Activated T-cell treated with anti-CD3 and anti-CD28 coated beads for 4 hours (primary cell): ENCODE data around the gene SPNS3.

ENCODE experiments used
- DNase-seq: peaks from one replicate; pipeline ENCODE4 v3.0.0-alpha.2; 2020

SPNS3 gene

DNA sequence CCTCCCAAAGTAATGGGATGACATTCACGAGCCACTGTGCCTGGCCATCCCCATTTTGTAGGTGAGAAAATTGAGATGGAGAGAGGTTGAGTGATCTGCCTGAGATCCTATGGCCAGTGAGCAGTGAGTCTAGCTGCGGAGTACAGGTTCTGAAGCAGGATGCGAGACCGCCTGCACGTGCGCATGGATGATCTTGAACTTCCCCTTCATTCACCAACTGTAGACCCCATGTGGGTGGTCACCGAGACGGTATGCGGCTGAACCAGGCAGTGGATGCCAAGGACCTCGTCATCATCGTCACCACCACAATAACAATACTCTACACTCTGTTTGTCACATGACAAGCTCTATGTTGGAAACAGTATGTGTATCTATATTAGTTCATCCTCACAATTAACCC, 6.2 kb upstream of the SPNS3 start:
- DNase-seq = no peak

DNA sequence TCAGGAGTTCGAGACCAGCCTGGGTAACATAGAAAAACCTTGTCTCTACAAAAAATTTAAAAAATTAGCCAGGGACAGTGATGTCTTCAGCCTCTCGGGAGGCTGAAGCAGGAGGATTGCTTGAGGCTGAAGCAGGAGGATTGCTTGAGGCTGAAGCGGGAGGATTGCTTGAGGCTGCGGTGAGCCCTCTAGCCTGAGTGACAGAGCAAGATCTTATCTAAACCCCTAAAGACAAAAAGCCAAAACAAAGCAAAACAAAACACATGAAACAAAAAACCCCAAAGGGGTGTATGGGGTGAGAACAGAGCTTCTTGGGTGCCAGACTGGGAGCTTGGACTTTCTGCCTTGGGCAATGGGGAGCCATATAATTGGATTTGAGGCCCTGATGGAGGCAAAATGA, 2.6 kb downstream of the SPNS3 start:
- no peak for DNase-seq

DNA sequence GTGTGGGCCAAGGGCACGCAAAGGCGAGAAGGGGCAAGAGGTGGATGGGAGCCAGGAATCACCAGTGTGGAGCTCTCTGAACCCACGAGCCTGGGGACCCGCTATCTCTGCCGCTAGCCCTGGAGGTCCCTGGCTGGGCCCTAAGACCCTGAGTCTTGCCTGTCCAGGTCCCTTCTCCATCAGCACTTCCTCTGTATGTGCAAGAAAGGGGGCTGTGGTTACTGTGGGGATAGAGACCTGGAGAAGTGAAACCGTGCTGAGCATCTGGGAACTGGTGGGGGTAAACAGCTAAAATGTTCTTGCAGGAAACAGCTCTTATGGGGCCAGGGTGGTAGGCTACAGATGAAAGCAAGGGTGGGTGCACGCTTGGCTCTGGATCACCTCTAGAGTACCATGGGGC, 3.1 kb downstream of the SPNS3 start:
- DNase-seq = no peak

DNA sequence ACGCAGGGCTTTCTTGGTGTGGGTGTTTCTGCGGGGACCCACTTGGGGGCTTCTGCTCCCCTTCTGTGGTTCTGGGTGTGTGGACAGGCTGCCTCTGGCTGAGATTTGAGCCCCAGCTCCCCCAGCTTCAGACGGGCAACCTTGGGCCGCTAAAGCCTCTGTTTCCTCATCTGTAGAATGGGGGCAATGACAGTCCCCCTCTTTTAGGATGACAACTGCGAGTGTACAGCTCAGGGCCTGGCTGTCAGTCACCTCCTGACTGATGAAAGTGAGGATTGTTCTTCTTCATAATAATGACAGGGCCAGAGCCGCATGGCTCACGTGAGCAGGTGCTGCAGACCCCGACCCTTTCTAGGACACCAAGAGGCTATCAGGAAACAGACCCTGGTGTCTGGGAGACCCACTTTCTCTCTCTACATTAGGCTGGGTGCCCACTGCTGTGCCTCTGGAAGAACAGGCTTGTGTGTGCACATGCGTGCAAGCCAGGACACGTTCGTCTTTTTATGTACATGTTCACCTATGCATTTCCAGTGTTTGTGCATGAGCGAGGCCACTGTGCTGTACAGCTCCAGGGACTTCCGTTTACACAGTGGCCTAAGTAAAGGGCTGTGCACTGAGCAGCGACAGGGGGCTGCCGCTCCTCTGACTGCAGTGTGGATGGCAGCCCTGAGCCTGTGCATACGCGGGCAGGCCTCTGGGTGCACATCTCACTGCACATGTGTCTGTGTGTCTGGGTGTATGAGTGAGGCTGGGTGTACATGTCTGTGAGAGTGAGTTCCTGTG, 4.6 kb downstream of the SPNS3 start:
- no peak for DNase-seq

DNA sequence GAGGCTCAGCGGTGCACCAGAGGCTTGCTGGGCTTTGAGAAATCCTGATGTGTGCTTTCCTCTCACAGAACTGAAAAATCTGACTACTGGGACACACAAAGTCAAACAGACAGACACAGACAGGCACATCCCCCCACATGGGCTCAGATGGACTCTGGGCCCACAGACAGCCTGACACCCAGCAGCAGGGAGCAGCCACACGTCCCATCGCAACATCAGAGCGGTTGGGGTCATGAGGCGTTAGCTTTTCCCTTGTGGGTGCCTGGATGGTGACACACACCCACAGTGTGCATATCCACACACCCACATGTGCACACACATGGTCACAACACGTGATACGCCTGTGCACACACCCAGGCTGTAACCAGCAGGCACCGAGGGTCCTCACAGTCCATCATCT, 6.3 kb downstream of the SPNS3 start:
- no peak for DNase-seq

DNA sequence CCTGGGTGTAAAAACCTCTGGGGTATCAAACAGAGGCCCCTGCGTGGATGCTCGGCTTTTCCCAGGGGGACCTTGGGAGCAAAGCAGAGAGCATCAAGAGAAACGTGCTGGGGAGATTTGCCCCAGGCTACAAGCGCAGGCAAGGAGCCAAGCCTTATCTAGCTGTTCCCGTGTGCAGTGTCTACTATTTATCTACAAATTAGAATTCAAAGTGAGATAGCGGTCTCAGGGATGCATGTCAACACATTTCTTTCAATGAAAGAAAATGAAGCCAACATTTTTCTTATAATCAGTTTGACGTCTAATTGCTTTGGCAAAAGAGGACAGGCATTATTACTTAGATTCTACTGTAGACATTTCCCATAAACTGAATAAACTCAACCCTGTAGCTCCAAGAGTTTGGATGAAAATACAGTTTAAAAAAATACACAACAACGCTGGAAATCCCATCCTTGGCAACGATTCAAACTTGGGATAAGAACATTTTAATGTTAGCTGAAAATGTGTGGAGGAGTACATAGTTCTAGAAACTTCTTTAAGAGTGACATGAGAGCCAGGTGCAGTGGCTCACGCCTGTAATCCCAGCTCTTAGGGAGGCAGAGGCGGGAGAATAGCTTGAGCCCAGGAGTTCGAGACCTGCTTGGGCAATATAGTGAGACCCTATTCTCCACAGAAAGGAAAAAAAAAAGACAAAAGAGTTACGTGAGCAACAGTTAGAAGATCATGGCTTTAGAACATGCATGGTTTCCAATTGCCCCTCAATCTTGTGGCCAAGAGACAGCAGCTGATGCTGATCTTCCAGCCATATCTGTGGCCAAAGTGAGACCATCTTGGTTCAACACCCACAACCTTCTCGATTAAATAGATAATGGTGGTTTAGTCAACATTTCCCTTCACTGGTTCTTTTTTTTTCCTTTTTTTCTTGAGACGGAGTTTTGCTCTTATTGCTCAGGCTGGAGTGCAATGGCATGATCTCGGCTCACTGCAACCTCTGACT, 7.2 kb downstream of the SPNS3 start:
- DNase-seq = no peak

DNA sequence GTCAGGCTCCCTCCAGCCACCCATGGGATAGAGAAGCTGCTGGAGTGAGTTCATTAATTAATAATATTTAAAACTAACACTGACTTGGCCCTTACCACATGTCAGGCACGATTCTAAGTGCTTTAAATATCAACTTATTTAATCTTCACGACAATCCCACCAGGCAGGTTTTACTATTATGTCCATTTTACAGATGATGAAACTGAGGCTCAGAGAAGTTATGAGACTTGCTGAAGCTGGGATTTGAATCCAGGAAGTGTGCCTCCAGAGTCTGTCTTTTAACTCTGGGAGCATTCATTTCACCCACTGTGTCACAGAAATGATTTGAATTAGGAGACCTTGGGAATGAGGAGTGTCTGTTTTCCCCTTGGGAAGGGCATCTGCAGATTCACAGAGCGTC, 8.8 kb downstream of the SPNS3 start:
- no peak for DNase-seq

DNA sequence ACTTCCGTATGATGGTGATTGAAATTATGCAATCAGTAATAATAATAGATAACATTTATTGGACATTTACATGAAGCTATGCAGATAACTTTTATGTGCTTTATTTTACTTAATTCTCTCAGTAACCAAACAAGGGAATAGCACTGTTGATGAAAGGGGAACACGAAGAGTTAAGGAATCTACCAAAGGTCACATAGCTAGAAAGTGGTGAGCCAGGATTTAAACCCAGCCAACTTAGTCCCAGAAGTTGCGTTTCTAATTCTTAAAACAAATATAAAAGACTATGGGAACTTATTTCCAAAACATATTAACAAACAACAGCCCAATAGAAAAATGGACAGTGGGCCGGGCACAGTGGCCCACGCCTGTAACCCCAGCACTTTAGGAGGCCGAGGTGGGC, 9.7 kb downstream of the SPNS3 start:
- no peak for DNase-seq

DNA sequence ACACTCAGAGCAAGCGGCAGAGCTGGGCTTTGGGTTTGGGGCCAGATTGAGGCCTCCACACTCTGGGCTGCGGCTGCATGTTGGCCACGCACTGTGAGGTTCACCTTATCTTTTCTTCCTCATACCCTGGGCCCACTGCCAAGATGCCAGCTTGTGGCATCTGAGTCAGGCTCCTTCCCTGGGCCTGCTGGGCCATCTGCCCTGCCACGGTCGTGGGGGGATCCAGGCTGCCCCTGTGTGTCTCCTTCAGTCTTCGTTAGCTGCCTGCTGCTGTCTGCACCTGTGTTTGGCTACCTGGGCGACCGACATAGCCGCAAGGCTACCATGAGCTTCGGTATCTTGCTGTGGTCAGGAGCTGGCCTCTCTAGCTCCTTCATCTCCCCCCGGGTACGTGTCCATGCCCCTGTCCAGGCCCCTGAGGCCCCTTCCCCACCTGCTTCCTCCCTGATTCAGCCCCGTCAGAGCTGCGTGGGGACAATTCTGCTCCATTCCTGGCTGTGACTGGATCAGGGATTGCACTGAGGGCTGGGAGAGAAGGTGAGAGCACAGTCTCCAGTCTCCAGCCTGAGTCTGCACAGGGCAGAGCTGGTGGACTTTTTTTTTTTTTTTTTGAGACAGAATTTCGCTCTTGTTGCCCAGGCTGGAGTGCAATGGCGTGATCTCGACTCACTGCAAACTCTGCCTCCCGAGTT, 11.2 kb downstream of the SPNS3 start:
- DNase-seq = no peak

DNA sequence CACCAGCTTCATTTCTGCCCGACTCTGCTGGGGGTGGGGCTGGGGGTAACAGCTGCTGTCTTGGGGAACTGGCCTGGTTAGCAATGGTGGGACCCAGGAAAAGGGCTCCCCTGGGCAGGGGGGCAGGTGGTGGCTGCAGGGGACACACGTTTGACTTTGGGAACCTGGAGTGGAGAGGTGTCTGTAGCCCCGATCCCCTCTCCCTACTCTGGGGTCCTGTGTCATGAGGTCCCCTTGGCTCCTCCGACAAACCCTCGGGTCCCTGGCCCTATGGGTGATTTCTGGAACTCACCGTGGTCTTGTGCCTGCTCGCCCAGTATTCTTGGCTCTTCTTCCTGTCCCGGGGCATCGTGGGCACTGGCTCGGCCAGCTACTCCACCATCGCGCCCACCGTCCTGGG, 12.0 kb downstream of the SPNS3 start:
- no peak for DNase-seq

DNA sequence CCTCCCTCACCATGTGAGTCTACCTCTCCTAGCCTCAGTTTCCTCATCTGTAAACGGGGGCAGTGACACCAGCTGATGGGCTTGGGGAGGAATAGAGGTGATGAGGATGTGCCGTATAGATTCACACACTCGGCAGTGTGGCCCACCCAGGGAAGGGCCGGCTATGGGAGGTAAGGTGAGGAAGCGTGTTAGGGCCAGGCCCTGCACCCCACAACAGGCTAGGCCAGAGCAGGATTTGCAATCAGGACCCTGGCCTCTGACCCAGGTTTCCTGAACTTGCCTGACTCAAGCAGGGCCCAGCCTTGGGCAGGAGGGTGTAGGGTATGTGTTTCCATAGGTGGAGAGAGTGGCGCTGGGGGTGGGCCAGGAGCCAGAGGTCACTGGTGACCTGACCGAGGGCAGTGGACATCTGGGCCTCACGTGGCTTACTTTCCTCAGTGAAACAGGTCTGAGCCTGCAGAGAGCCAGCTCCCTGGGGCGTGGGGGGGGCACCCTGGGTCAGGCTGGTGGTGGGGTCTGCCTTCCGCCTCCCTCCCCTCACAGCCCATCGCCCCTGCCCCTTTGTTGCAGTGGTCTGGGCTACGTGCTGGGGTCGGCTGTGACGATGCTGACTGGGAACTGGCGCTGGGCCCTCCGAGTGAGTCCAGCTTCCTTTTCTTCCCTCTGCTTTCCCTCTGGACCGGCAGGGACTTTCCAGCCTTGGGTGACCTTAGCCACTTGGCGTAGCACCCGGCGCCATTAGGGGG, 12.8 kb downstream of the SPNS3 start:
- no peak for DNase-seq

DNA sequence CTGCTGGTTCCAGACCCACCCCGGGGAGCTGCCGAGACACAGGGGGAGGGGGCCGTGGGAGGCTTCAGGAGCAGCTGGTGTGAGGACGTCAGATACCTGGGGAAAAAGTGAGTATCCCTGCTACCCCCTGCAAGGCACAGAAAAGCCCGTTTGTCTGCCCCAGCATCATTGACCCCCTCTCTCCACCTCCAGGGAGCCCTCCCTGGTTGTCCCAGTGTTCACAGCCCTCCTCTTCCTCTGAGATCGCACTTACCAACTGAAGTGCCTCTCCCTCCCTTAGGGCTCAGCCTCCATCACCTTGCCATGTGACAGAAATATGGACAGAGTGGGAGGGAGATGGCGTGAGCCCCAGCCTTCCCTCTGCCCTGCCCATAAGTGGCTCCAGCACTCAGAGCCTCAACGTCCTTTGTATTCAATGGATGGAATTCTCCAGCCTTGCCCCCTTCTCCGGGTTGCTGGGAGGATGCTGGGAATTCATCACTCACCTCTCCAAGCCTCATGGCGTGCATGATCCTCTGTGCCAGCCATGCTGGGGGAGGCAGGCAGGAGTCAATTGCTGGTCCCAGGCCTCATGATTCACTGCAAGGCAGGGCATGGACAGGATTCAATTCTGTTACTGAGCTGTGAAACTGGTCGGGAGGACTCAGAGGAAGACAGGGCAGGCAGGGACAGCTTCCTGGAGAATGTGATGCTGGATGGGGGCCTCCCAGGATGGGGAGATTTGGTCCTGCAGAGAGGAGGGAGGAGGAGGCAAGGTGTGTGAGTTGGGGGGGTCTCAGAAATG, 14.6 kb downstream of the SPNS3 start:
- DNase-seq = no peak

DNA sequence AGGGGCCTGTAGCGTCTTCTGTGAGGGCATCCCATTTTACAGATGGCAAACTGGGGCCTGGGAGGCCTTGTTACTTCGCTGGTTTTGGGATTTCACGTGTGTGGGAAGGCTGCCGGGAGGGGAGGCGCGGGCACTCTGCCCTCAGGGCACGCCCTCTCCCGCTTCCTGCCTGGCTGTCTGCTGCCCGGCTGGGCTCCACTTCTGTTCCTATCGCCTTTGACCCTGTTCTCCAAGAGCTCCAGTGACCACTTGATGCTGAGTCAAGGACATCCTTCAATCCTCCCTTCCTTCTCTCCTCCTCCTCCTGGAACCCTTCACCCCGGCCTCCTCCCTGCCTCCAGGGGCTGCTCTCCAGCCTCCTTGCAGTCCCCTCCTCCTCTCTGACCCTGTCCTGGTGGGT, 16.0 kb downstream of the SPNS3 start:
- DNase-seq = no peak

DNA sequence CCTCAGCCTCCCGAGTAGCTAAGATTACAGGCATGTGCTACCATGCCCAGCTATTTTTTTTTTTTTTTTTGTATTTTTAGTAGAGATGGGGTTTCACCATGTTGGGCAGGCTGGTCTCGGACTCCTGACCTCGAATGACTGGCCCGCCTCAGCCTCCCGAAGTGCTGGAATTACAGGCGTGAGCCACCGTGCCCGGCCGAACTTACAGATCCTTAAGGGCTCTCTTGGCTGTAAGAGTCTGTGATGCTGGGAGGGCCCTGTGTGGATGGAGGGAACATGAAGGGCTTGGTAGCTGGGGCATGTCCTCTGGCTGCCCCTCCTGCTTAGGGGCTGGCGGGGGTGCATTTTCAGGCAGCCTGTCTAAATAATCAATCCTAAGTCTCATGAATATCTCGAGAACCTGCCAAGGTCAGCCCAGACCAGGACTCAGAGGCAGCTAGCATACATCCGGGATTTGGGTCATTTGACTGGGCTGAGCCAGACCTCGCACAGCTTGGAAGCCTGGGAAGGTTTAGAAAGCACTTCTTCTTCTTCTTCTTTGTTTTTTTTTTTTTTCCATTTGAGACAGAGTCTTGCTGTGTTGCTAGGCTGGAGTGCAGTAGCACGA, 17.1 kb downstream of the SPNS3 start:
- DNase-seq = no peak

DNA sequence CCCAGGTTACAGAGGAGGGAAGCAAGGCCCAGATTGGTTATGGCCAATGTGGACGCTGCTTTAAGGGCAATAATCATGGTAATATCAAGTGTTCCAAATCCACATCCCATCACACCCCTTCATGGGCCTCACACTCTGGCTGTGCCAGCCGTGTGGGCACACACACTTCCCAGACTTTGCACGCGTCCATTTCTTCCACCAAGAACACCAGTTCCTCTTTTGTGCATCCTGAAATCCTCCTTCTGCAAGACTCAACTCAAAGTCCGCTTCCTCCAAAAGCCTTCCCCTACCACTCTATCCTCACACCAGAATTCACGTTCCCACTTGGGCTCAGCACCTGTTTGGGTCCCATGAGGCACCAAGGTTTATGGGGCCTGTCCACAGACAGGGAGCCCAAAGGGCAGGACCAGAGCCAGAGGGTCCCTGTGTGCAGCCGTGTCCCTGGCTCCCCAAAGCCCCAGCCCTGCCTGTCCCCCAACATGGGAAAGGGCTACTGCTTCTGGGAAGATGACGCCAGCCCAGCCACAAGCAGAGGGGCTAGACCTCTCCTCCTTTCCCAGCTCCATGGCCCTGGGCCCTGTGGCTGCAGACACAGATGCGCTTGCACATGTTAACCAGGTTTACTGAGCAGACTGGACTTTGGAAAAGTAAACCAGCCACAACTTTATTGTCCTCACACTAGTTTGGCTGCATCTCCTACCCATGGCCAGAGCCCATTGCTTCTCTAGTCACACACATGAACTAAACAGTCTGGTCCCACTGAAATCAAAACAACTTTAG, 20.3 kb downstream of the SPNS3 start:
- DNase-seq = no peak

DNA sequence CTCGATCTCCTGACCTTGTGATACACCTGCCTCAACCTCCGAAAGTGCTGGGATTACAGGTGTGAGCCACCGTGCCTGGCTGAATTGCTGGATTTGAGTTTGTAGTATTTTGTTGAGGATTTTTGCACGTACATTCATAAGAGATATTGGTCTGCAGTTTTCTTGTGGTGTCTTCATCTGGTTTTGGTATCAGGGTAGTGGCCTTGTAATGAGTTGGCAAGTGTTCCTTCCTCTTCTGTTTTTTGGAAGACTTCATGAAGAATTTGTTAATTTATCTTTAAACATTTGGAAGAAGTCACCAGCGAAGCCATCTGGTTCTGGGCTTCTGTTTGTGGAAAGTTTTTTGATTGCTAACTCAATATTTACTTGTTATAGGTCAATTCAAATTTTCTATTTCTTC, 26.9 kb downstream of the SPNS3 start:
- DNase-seq = no peak

DNA sequence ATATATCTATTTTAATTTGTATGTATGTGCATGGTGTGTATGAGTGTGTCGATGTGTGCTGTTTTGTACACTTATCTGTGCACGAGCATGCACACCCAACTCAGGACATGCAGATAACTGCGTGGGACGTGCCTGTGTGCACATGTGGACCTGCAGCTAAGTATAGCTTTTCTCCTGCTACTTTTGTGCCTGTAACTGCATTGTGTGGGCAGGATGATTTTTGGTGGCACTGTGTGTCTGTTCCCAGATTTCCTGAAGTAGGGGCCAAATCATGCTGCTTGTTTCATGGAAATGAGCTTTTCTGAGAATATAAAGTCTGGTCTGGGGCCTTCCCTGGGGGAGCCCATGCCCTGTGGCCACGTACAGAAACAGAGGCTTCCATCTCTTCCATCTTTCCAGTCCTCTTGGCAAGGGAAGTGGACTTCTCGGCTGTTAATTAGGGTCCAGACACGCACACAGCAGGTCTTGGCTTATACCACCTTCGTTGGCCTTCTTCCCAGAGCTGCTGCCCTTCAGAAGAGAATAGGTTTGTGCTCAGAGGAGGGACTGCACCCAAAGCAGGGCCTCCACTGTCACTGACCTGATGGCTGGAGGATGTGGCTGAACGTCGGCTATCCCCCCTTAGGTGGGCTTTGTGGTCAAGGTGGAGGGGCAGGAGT, 30.2 kb downstream of the SPNS3 start:
- DNase-seq = no peak

DNA sequence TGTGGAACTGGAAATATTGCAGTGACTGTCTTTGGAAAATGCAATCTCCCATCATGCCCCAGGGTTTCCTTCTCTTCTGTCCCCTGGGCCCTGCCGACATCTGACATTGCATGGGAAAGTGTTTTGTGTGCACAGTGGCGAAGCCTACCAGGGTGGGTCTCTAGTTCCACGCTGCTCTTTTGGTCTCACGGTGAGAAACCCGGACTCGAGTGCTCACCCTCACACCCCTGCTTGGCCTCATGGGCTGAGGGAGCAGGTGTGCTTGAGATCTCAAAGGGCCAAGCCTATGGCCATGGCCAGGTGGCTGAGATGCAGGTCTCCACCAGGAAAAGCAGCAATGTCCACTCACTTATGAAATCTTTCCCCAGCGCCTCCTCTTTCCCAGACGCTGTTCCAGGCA, 32.0 kb downstream of the SPNS3 start:
- DNase-seq = no peak

DNA sequence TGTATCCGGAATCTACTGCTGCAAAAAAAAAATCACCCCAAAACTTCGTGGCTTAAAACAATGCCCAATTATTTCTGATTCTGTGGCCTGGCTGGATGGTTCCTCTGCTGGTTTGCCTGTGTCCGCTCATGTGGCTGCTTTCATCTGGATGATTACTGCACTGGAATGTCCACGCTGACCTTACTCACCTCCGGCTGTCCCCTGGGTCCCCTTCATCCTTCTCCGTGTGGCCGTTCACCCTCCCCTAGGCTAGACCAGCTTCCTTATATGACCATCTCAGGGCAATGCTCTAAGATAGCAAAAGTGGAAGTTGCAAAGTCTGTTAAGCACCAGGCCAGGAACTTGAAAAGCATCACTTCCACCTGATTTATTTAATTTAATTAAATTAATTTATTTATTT, 33.5 kb downstream of the SPNS3 start:
- no peak for DNase-seq

DNA sequence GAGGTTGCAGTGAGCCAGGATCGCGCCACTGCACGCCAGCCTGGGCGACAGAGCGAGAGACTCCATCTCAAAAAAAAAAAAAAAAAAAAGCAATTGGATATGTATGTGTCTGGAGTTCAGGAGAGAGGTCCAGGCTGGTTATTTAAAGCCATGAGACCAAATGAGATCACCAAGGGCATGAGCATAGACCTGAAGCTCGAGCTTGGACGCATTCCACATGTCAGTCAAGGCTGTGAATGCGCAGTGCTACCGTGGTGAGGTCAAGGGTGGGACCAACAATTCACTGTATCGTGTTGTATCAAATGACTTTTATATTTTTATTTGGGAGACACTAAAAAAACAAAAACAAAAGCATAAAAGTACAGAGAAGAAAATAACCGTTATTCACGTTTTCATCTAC, 35.8 kb downstream of the SPNS3 start:
- DNase-seq = no peak
